SW480 (cell line): Measurements from ENCODE around the gene ANKRD33B.
"Not testable (repeated sequence)": the region's sequence is repeated elsewhere in the genome, so short reads cannot be mapped to it uniquely, and the experiment has no call there.

Source experiments
- DNase-seq: peaks from one replicate; pipeline ENCODE4 v3.0.0-alpha.2; 2016; ENCODE audit warnings: low spot score

Gene ANKRD33B

GRCh38 chr5:10563945-10564837, at the start of gene ANKRD33B:
Gene ANKRD33B, plus strand, starts transcription at chr5:10564070. Its CDS starts 398 bp downstream, at chr5:10564468.
- DNase-seq: peak; percentile 63

DNA sequence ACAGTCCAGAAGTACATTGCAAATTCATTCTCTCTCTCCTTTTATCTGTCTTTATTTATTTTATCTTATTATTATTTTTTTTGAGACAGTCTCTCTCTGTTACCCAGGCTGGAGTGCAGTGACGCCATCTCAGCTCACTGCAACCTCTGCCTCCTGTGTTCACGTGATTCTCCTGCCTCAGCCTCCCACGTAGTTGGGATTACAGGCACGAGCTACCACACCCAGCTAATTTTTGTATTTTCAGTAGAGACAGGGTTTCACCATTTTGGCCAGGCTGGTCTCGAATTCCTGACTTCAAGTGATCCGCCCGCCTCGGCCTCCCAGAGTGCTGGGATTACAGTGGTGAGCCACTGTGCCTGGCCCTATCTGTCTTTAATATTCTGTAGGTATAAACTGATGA, 49.3 kb upstream of the ANKRD33B start:
- not testable (repeated sequence) for DNase-seq

GRCh38 chr5:10515492-10515891, 48.4 kb upstream of the ANKRD33B start:
- no peak for DNase-seq

- DNase-seq: no peak
Measured at GRCh38 chr5:10518347-10518746, 45.5 kb upstream of the ANKRD33B start.

- no peak for DNase-seq
Measured at GRCh38 chr5:10519729-10520128, 44.1 kb upstream of the ANKRD33B start.

DNA sequence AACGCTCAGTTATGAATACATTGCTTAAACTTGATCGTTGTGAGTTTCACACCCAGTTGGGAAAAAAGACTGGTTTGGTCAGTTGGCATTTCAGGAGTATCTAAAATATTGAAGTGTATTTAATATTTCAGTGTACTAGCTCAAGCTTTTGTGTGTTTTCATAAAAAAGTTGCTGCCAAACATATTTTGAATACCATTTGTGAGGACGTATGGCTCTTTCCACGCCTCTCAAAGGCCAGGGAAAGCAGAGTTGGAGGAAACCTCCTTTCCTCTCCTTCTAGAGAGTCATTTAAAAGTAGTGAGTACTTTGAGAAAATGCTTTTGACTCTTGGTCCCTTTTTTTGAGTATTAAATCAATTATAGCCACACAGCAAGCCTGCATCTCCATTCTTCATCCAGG, 43.2 kb upstream of the ANKRD33B start:
- no peak for DNase-seq

DNA sequence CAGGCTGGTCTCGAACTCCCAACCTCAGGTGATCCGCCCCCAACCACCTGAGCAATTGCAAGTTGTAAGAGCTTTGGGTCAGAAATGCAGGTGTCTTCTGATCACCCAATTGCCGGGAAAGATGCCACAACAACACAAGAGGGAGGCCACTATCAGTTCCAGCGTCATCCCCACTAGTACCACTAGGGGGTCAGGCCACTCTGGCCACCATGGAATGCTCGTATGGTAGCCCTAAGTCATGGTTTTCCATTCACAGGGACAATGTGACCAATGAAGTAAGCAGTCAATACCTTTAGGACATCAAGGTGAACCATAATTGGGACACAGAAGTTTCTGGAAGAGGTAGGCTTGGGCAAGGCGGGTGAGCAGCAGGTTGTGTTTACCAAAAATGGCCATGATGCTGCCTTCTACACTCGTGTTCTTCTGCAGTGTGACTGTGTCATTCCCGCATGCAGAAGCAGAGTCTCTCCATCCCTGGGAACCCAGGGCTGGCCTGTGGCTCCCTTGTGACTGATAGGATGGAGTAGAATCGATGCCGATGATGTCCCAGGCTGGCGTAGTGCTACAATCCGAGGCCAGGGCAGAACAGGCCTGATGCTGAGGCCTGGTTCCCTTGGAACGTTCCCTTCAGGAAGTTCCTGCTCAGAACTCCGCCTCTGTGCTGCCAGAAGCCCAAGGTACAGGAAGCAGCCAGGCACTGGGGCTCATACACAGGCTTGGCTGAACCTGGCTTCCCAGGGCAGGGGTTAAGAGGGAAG, 42.2 kb upstream of the ANKRD33B start:
- no peak for DNase-seq

DNA sequence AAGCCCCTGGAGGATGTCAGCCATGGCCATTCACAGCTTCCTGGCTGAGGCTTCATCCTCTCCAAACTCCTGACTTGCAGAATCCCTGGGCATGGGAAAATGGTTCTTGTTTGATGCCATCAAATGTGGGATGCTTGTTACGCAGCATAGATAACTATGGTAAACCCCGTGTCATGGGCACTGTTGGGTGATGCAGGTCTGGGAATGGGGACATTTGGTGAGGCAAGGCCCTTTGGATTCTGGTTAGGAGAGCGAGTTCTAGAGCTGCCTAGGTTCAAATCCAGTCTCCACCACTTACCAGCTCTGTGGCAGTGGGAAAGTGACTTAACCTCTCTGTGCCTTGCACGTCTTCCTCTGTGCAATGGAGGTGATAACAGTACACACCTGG, 41.7 kb upstream of the ANKRD33B start:
- no peak for DNase-seq

- DNase-seq: no peak
Measured at GRCh38 chr5:10524376-10525123, 39.3 kb upstream of the ANKRD33B start.

DNA sequence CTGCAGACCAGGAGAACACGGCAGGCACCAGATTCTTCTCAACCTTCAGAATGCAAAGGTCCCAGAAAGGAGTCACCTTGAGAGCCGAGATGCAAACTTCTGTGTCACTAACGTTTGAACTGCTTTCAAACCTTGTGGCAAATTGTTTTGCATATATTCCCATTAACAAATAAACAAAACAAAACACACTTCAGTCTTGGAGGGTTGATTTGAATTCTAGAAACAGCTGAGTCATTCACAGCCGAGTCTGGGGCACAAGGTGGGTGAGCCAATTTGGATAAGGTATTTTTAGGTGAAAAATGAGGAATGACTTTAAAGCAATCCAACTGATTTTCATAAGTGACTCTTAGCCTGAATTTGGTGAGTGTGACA, 38.8 kb upstream of the ANKRD33B start:
- DNase-seq: no peak

GRCh38 chr5:10527281-10527950, 36.5 kb upstream of the ANKRD33B start:
- no peak for DNase-seq

DNA sequence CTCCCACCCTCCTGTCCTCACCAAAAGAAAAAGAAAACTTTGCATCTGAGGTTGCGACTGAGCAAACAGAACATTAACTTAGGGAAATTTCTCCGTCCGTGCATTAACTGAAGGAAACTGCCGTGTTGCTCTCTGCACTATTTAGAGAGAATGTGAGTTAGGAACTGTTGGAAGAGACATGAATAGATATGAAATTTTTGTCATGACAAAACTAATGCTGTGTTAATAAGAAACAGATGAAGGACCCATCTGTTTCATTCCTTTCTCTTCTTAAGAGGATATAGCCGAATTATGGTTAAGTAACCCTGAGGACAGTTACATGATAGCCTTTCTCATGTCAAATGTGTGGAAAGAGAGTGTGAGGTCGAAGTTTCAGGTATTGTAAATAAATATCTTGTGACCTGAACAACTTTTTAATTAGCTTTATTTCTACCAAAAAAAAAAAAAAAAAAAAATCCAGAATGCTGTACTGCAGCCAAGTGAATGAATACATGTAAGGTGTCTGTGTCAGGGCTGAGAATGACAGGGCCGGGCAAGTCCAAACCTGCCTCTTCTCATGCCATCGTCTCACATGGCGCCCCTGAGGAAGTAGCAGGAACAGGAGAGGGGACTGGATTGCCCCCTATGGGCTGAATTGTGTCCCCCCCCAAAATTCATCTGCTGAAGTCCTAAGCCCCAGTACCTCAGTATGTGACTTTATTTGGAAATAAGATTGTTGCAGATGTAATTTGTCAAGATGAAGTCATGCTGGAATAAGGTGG, 35.6 kb upstream of the ANKRD33B start:
- peak; percentile 45 for DNase-seq

DNA sequence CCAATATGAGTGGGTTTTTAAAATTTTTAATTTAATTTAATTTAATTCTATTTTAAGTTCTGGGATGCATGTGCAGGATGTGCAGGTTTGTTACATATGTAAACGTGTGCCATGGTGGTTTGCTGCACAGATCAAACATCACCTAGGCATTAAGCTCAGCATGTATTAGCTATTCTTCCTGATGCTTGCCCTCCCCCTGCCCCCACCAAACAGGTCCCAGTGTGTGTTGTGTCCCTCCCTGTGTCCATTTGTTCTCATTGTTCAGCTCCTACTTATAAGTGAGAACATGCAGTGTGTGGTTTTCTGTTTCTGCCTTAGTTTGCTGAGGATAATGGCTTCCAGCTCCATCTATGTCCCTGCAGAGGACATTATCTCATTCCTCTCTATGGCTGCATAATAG, 35.0 kb upstream of the ANKRD33B start:
- no peak for DNase-seq

DNA sequence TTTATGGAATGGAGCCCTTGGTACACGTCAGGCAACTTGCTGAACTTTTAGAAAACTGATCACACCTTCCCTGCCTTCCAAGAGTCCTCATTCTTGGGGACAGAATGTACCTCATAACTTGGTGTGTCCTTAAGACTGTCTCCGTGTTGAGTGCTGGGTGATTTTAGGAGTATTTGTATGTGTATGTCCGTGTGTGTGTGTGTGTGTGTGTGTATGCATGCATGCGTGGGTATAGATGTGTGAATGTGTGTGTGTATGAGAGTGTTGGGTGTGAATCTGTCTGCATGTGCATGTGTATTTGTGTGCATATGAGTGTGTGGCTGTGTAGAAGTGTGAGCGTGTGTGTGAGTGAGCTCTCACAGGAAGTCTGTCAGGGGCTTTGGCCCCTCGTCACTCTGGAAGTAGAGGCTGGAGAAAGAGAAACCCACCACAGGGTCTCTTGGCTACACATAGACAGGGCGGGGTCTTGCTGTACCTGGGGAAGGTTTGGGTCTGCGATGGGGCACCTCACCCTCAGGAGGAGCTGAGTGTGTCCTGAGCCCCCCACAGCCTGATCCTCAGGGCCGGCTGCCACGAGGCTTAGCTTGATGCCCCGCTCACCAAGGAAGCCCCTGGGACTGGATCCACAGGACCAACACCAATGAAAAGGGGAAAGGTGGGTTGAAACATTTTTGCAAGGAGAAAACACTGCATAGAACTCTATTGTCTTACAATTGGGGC, 33.1 kb upstream of the ANKRD33B start:
- DNase-seq: no peak

GRCh38 chr5:10532421-10532820, 31.4 kb upstream of the ANKRD33B start:
- DNase-seq: no peak

GRCh38 chr5:10533226-10533625, 30.6 kb upstream of the ANKRD33B start:
- no peak for DNase-seq

GRCh38 chr5:10534561-10535530, 29.0 kb upstream of the ANKRD33B start:
- no peak for DNase-seq

DNA sequence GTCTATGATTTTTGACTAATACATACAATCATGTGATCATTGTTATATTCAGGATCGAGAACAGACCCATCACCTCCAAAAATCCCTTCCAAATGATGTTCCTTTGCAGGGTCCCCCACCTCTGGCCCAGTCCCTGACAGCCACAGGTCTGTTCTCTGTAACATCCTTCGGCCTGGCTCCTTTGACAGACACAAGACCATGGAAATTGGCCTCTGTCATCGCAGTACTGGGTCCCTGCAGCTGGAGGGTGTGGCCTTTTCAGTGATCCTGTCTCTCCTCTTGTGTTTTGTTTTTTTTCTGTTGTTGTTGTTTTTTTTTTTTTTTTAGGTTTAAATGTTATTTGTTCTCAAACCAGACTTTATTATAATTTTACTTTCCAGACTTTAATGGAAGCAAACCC, 27.4 kb upstream of the ANKRD33B start:
- DNase-seq: no peak

GRCh38 chr5:10536931-10537579, 26.8 kb upstream of the ANKRD33B start:
- no peak for DNase-seq
